OCI-LY3 (cell line): ENCODE data around the gene CAMK2A.

Experiments
- H2AFZ ChIP-seq: fragments of 200-600, 300-600 bp; shearing (Covaris generic); 2 replicates; pipeline ENCODE4 v1.6.0; 2014; ENCODE audit warnings: antibody characterized with exemption, low read depth, low read length
- H3K27ac ChIP-seq: fragments of 200-600, 300-600 bp; sonication (generic); 2 replicates; pipeline ENCODE4 v1.5.1; 2014; ENCODE audit warnings: mild to moderate bottlenecking, low read length, moderate library complexity, mixed read lengths
- H3K27me3 ChIP-seq: fragments of 200-600, 300-600 bp; sonication (generic); 2 replicates; pipeline ENCODE4 v1.6.1; 2014; ENCODE audit warnings: low read depth, low read length, mixed read lengths
- H3K36me3 ChIP-seq: fragments of 200-600, 300-600 bp; sonication (generic); replicated peaks from 2 replicates; pipeline ENCODE3; 2014; ENCODE audit warnings: low read depth, low read length, mixed read lengths
- H3K4me1 ChIP-seq: fragments of 300-600, 200-600 bp; sonication (generic); 2 replicates; pipeline ENCODE4 v1.6.1; 2014; ENCODE audit warnings: low read length, mixed read lengths
- H3K4me2 ChIP-seq: fragments of 200-600, 300-600 bp; sonication (generic); 2 replicates; pipeline ENCODE4 v1.6.1; 2014; ENCODE audit warnings: low read length, mixed read lengths
- H3K4me3 ChIP-seq: fragments of 300-600, 200-600 bp; sonication (generic); 2 replicates; pipeline ENCODE4 v1.5.1; 2014; ENCODE audit warnings: antibody characterized with exemption, mild to moderate bottlenecking, low read length, moderate library complexity
- H3K79me2 ChIP-seq: fragments of 300-600, 200-600 bp; shearing (Covaris generic); 2 replicates; pipeline ENCODE4 v1.6.1; 2014; ENCODE audit warnings: mild to moderate bottlenecking, low read length, mixed read lengths
- H3K9ac ChIP-seq: fragments of 300-600, 200-600 bp; shearing (Covaris generic); 2 replicates; pipeline ENCODE4 v1.6.0; 2014; ENCODE audit warnings: mild to moderate bottlenecking, low read length, moderate library complexity
- H3K9me3 ChIP-seq: fragments of 200-600, 300-600 bp; shearing (Covaris generic); 2 replicates; pipeline ENCODE4 v1.6.1; 2014; ENCODE audit warnings: low read length, mixed read lengths; ENCODE audit not compliant: insufficient read depth
- H4K20me1 ChIP-seq: fragments of 200-600, 300-600 bp; sonication (generic); 2 replicates; pipeline ENCODE4 v1.6.1; 2016; ENCODE audit warnings: low read length, mixed read lengths; ENCODE audit not compliant: insufficient read depth
- CTCF ChIP-seq: fragments of 200-600, 300-600 bp; sonication (generic); IDR thresholded peaks from 2 replicates; pipeline ENCODE4 v1.5.1; 2014; ENCODE audit warnings: antibody characterized with exemption, low read length, low read depth
- EZH2phosphoT487 ChIP-seq: fragments of 200-600 bp; shearing (Covaris generic); IDR thresholded peaks from 2 replicates; pipeline ENCODE4 v1.6.1; 2018; ENCODE audit warnings: antibody characterized with exemption, mixed run types, low read depth

Gene CAMK2A

GRCh38 chr5:150203832-150204589 lies 85.6 kb downstream of the CAMK2A start:
- no peaks in the 10 kb centered on the region for H3K36me3 ChIP-seq
- no peak overlapping the region for H2AFZ ChIP-seq
- H3K4me3 ChIP-seq, result no peak overlapping the region
- H4K20me1 ChIP-seq, result no peaks in the 10 kb centered on the region
- no peaks in the 10 kb centered on the region for H3K79me2 ChIP-seq
- no peak overlapping the region for H3K4me2 ChIP-seq
- no peaks in the 10 kb centered on the region for H3K9me3 ChIP-seq
- H3K27me3 ChIP-seq, result peaks cover 5% of the 10 kb centered on the region; the same call in 1 of the 2 replicates
- TF ChIP-seq CTCF (no peak), EZH2phosphoT487 (no peak)
- H3K4me1 ChIP-seq, result no peaks in the 10 kb centered on the region
- no peak overlapping the region for H3K27ac ChIP-seq
- H3K9ac ChIP-seq, result no peak overlapping the region

- Histone ChIP-seq H3K4me1 (no peaks in the 10 kb centered on the region), H3K4me3 (no peak overlapping the region), H3K27ac (no peak overlapping the region), H3K9me3 (no peaks in the 10 kb centered on the region), H3K36me3 (no peaks in the 10 kb centered on the region), H3K27me3 (peaks cover 5% of the 10 kb centered on the region; the same call in 1 of the 2 replicates), H3K9ac (no peak overlapping the region), H3K4me2 (no peak overlapping the region), H3K79me2 (no peaks in the 10 kb centered on the region), H4K20me1 (no peaks in the 10 kb centered on the region), H2AFZ (no peak overlapping the region)
- TF ChIP-seq CTCF, result no peak
- TF ChIP-seq EZH2phosphoT487, result no peak
Observed at GRCh38 chr5:150202501-150202900, 87.1 kb downstream of the CAMK2A start.

- Histone ChIP-seq H3K4me2 (no peak overlapping the region), H3K27me3 (peaks cover 5% of the 10 kb centered on the region; the same call in 1 of the 2 replicates), H3K36me3 (no peaks in the 10 kb centered on the region), H3K4me3 (no peak overlapping the region), H3K9ac (no peak overlapping the region), H3K4me1 (no peaks in the 10 kb centered on the region), H3K9me3 (no peaks in the 10 kb centered on the region), H3K79me2 (no peaks in the 10 kb centered on the region), H4K20me1 (no peaks in the 10 kb centered on the region), H2AFZ (no peak overlapping the region), H3K27ac (no peak overlapping the region)
- TF ChIP-seq EZH2phosphoT487 (no peak), CTCF (no peak)
Observed at GRCh38 chr5:150197476-150197875, 92.1 kb downstream of the CAMK2A start.

- Histone ChIP-seq H3K4me3 (no peak overlapping the region), H3K36me3 (no peaks in the 10 kb centered on the region), H3K4me2 (no peak overlapping the region), H3K4me1 (no peaks in the 10 kb centered on the region), H3K9me3 (no peaks in the 10 kb centered on the region), H3K9ac (no peak overlapping the region), H3K79me2 (no peaks in the 10 kb centered on the region), H3K27me3 (peaks cover 5% of the 10 kb centered on the region; the same call in 1 of the 2 replicates), H2AFZ (no peak overlapping the region), H4K20me1 (no peaks in the 10 kb centered on the region), H3K27ac (no peak overlapping the region)
- no peak for TF ChIP-seq EZH2phosphoT487
- TF ChIP-seq CTCF, result no peak
Observed at GRCh38 chr5:150196986-150197385, 92.6 kb downstream of the CAMK2A start.
